A549 (cell line): ENCODE measurements around the gene GSE1. TPM values are rescaled to one million over a fixed set of nuclear protein-coding genes. Genes with fewer than 3 reads are reported as not detected.

ENCODE experiments used
- ATAC-seq, 2 experiments: fragments of 200-7000 bp in 1 of 2; fragments of >200 bp in 1 of 2; cut with Nextera tagmentation in 1 of 2; cut with Tn5 transposase in 1 of 2; 3 replicates each; pipeline versions ENCODE4 v1.8.0 to v1.9.1; 2018 to 2020; ENCODE audit warnings: mild to moderate bottlenecking in 1 of 2, moderate library complexity in 1 of 2
- CTCF ChIA-PET: fragments of 300-600 bp; sonication (Branson Sonifier 250); formaldehyde crosslinking; extraction: SDS; loops from one replicate; lab custom pipeline; 2021; ENCODE audit warnings: antibody characterized with exemption, inconsistent platforms; lab: Yijun Ruan, JAX
- POLR2A ChIA-PET: fragments of 350-600 bp; formaldehyde crosslinking; extraction: SDS; loops from one replicate; lab custom pipeline; 2021; ENCODE audit warnings: antibody characterized with exemption, inconsistent platforms; lab: Yijun Ruan, JAX
- DNase-seq, 2 experiments: peaks; one replicate each; pipeline versions ENCODE4 v3.0.0 to v3.0.0-alpha.2; 2011 to 2016; ENCODE audit warnings: low read depth in 1 of 2, low spot score in 1 of 2
- FAIRE-seq: peaks from 2 replicates; lab custom pipeline; 2011; peaks lifted over from hg19 to GRCh38; lab: Jason Lieb, UNC
- H3K27ac ChIP-seq, 2 experiments: fragments of >200 bp; sonication (Bioruptor Twin); formaldehyde crosslinking; 3 replicates each; pipeline ENCODE4 v1.5.1; 2016 to 2017
- H3K4me1 ChIP-seq: fragments of >200 bp; sonication (Bioruptor Twin); formaldehyde crosslinking; 3 replicates; pipeline ENCODE4 v1.6.1; 2016
- H3K4me2 ChIP-seq: fragments of >200 bp; sonication (Bioruptor Twin); formaldehyde crosslinking; 3 replicates; pipeline ENCODE4 v1.6.1; 2016
- H3K4me3 ChIP-seq: fragments of >200 bp; sonication (Bioruptor Twin); formaldehyde crosslinking; 3 replicates; pipeline ENCODE4 v1.5.1; 2016
- H3K9me3 ChIP-seq: fragments of >200 bp; sonication (Bioruptor Twin); formaldehyde crosslinking; 3 replicates; pipeline ENCODE4 v1.6.1; 2016
- CHD2 ChIP-seq: fragments of 150-350 bp; IDR thresholded peaks from 2 replicates; pipeline ENCODE4 v1.6.1; 2014; ENCODE audit warnings: low read length; ENCODE audit not compliant: partially characterized antibody
- CHD4 ChIP-seq: fragments of 200-600 bp; sonication (generic); IDR thresholded peaks from 2 replicates; pipeline ENCODE4 v1.6.1; 2016; ENCODE audit warnings: antibody characterized with exemption, mild to moderate bottlenecking, borderline replicate concordance
- EHF ChIP-seq: fragments of 250-450 bp; sonication (Bioruptor Pico); IDR thresholded peaks from 2 replicates; pipeline ENCODE4 v1.5.0; 2020; ENCODE audit warnings: mild to moderate bottlenecking
- FOSB ChIP-seq: fragments of 250-450 bp; sonication (Bioruptor Pico); IDR thresholded peaks from 2 replicates; pipeline ENCODE4 v1.5.0; 2020; ENCODE audit warnings: mild to moderate bottlenecking, moderate library complexity
- FOSL2 ChIP-seq, 2 experiments: fragments of 450-650 bp in 1 of 2; fragments of >200 bp in 1 of 2; sonication (Bioruptor Twin) in 1 of 2; formaldehyde crosslinking; IDR thresholded peaks; 2 replicates each; pipeline versions ENCODE4 v1.5.0 to v1.6.1; 2016 to 2020; ENCODE audit warnings: mild to moderate bottlenecking in 1 of 2, moderate library complexity in 1 of 2
- FOXS1 ChIP-seq: fragments of 250-450 bp; sonication (Bioruptor Pico); IDR thresholded peaks from 2 replicates; pipeline ENCODE4 v1.5.0; 2020; ENCODE audit warnings: mild to moderate bottlenecking, moderate library complexity
- HDAC2 ChIP-seq: fragments of 200-600 bp; sonication (generic); IDR thresholded peaks from 2 replicates; pipeline ENCODE4 v1.6.1; 2016
- HEYL ChIP-seq: fragments of 250-450 bp; sonication (Bioruptor Pico); IDR thresholded peaks from 2 replicates; pipeline ENCODE4 v1.8.0; 2021; ENCODE audit warnings: mild to moderate bottlenecking, moderate library complexity
- HMGXB4 ChIP-seq: fragments of 250-450 bp; sonication (Bioruptor Pico); IDR thresholded peaks from 2 replicates; pipeline ENCODE4 v1.5.0; 2021; ENCODE audit warnings: mild to moderate bottlenecking, moderate library complexity, borderline replicate concordance
- HOXB13 ChIP-seq: fragments of 250-450 bp; sonication (Bioruptor Pico); IDR thresholded peaks from 2 replicates; pipeline ENCODE4 v1.5.0; 2020; ENCODE audit warnings: low read depth, mild to moderate bottlenecking, moderate library complexity
- JUN ChIP-seq, 2 experiments: fragments of >200 bp; sonication (Bioruptor Twin); formaldehyde crosslinking; IDR thresholded peaks; 2 replicates in 1 of 2; 3 replicates in 1 of 2; pipeline ENCODE4 v1.6.1; 2016 to 2017
- MAZ ChIP-seq: fragments of 150-350 bp; IDR thresholded peaks from 2 replicates; pipeline ENCODE4 v1.6.1; 2014; ENCODE audit warnings: antibody characterized with exemption, low read depth, low read length, borderline replicate concordance
- NFE2L2 ChIP-seq: fragments of 150-350 bp; conservative IDR thresholded peaks from 2 replicates; pipeline ENCODE4 v1.6.1; 2014; ENCODE audit warnings: low read length
- NPAS2 ChIP-seq: fragments of 250-450 bp; sonication (Bioruptor Pico); IDR thresholded peaks from 2 replicates; pipeline ENCODE4 v1.8.0; 2022; ENCODE audit warnings: mild to moderate bottlenecking, moderate library complexity, borderline replicate concordance
- NR3C1 ChIP-seq: fragments of >200 bp; sonication (Bioruptor Twin); formaldehyde crosslinking; IDR thresholded peaks from 3 replicates; pipeline ENCODE4 v1.6.1; 2017
- PBX3 ChIP-seq: IDR thresholded peaks from 2 replicates; pipeline ENCODE4 v1.6.1; 2012
- PHF8 ChIP-seq: fragments of 200-600 bp; sonication (generic); IDR thresholded peaks from 2 replicates; pipeline ENCODE4 v1.6.1; 2016; ENCODE audit warnings: low read depth, mild to moderate bottlenecking, antibody characterized with exemption, moderate library complexity, borderline replicate concordance
- POLR2AphosphoS2 ChIP-seq: conservative IDR thresholded peaks from 2 replicates; pipeline ENCODE4 v1.6.1; 2012; ENCODE audit warnings: low read length, improper control_type of control experiment, inconsistent platforms
- RNF2 ChIP-seq: fragments of 200-600 bp; sonication (generic); IDR thresholded peaks from 2 replicates; pipeline ENCODE4 v1.6.1; 2016; ENCODE audit warnings: low read depth, mild to moderate bottlenecking, antibody characterized with exemption, moderate library complexity, borderline replicate concordance
- TP53 ChIP-seq: fragments of 250-450 bp; sonication (Bioruptor Pico); IDR thresholded peaks from 2 replicates; pipeline ENCODE4 v1.5.0; 2021; ENCODE audit warnings: mild to moderate bottlenecking, moderate library complexity
- ZFP36 ChIP-seq: fragments of 450-650 bp; IDR thresholded peaks from 2 replicates; pipeline ENCODE4 v1.6.1; 2014; ENCODE audit warnings: borderline replicate concordance; ENCODE audit not compliant: partially characterized antibody
- WGBS: methylation state at CpG from one replicate; pipeline ENCODE4 v1.1.6; 2017; ENCODE audit errors: missing lambda C conversion rate; 5-methylcytosine and 5-hydroxymethylcytosine counted together
- polyA plus RNA-seq, 4 experiments: library from polyadenylated mRNA; depleted of rRNA in 3 of 4; stranded (reverse); fragments of >200 nt; fragmentation: RNase III in 1 of 4; extraction: RNeasy Plus Mini Kit Qiagen cat#74134 plus additional on column Dnase treatment in 1 of 4; gene quantifications; 2 replicates in 3 of 4; 3 replicates in 1 of 4; pipeline ENCODE4 v1.2.3, GENCODE V29; 2011 to 2017
- TF ChIP-seq, protein P1 (sequence below): IDR thresholded peaks from 2 replicates; pipeline ENCODE4 v1.6.1; 2012; ENCODE audit warnings: low read depth, borderline replicate concordance
- TF ChIP-seq, protein P2 (sequence below): fragments of 200-600 bp; sonication (generic); IDR thresholded peaks from 2 replicates; pipeline ENCODE4 v1.6.1; 2016; ENCODE audit warnings: antibody characterized with exemption, mild to moderate bottlenecking, moderate library complexity

The GSE1 gene
- polyA plus RNA-seq, 2 of the 4 experiments (the other 2 are of a cell fraction), result 20.7 to 24.3 TPM

DNA sequence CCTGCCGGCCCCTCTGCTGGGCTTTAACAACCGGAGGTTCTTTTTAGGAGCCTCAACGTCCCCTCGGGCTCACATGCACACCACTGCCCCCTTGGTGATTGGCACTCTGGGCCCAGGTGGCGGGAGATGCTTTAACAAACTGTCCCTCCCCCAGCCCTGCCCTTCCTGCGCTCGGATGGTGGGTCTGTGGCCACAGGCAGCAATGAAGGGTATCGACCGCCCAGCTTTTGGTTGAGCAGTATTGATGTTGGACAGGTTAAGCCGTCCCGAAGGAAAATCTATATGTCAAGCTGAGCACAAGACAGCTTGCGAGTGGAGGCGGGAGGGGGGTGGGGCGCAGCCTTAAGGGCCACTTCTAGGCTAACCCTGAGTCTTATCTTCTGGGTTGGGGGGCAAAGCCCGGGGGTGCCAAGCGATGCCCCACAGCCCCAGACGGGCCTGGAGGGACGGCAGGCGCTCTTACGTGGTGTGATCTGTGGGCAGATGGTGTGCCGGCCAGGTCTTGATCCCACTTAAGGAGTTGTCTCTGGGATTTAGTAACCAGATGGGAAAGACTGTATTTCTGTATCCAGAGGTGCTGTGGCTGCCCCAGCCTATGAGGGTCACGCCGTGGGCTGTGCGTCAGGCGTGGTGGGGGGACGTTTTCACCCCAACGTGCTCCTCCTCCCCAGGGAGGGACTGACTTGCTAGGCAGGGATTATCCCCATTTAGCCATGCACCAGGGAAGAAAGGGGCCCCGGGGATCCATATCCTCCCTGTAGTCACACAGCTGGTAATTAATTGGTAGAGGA lies 6.2 kb downstream of the GSE1 start:
- Histone ChIP-seq H3K27ac (no peak overlapping the region), H3K4me2 (no peak overlapping the region), H3K4me1 (peaks cover 36% of the 10 kb centered on the region), H3K9me3 (no peaks in the 10 kb centered on the region), H3K4me3 (no peak overlapping the region)
- DNase-seq (no peak), ATAC-seq (no peak), FAIRE-seq (no peak)
- WGBS, result 92% methylated on average over 24 of the region's 28 CpGs
- POLR2A ChIA-PET, result no interaction called here
- CTCF ChIA-PET, result interaction anchor here (0.6 to 4.2 kb wide), 7 partner anchors 9 to 199 kb away, joined by 3 to 93 read pairs (median 3); no protein-coding TSS in a partner anchor
- TF ChIP-seq CHD4, result no peak
- TF ChIP-seq MAZ, result no peak
- TF ChIP-seq PBX3, result no peak
- TF ChIP-seq, protein P1, sequence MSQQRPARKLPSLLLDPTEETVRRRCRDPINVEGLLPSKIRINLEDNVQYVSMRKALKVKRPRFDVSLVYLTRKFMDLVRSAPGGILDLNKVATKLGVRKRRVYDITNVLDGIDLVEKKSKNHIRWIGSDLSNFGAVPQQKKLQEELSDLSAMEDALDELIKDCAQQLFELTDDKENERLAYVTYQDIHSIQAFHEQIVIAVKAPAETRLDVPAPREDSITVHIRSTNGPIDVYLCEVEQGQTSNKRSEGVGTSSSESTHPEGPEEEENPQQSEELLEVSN, result no peak
- no peak for TF ChIP-seq PHF8
- no peak for TF ChIP-seq HEYL (CRISPR knock-in tag)
- no peak for TF ChIP-seq FOSL2 (IDR thresholded peaks at IDR 0.05)
- no peak for TF ChIP-seq FOSL2 (CRISPR knock-in tag; IDR thresholded peaks at IDR 0.05)
- no peak for TF ChIP-seq POLR2AphosphoS2
- no peak for TF ChIP-seq NPAS2 (CRISPR knock-in tag)
- no peak for TF ChIP-seq EHF (CRISPR knock-in tag)
- TF ChIP-seq NR3C1, result no peak

- ChIA-PET CTCF (interaction anchor here (1.1 to 1.6 kb wide), 4 partner anchors 10 to 200 kb away, joined by 3 to 5 read pairs (median 4); no protein-coding TSS in a partner anchor), POLR2A (no interaction called here)
- ATAC-seq (no peak), DNase-seq (no peak), FAIRE-seq (no peak)
- Histone ChIP-seq H3K4me2 (no peak overlapping the region), H3K4me3 (no peak overlapping the region), H3K9me3 (no peaks in the 10 kb centered on the region), H3K27ac (no peak overlapping the region), H3K4me1 (peaks cover 27% of the 10 kb centered on the region)
- TF ChIP-seq FOXS1, result no peak
- no peak for TF ChIP-seq EHF (CRISPR knock-in tag)
- no peak for TF ChIP-seq ZFP36
- TF ChIP-seq, protein P2, sequence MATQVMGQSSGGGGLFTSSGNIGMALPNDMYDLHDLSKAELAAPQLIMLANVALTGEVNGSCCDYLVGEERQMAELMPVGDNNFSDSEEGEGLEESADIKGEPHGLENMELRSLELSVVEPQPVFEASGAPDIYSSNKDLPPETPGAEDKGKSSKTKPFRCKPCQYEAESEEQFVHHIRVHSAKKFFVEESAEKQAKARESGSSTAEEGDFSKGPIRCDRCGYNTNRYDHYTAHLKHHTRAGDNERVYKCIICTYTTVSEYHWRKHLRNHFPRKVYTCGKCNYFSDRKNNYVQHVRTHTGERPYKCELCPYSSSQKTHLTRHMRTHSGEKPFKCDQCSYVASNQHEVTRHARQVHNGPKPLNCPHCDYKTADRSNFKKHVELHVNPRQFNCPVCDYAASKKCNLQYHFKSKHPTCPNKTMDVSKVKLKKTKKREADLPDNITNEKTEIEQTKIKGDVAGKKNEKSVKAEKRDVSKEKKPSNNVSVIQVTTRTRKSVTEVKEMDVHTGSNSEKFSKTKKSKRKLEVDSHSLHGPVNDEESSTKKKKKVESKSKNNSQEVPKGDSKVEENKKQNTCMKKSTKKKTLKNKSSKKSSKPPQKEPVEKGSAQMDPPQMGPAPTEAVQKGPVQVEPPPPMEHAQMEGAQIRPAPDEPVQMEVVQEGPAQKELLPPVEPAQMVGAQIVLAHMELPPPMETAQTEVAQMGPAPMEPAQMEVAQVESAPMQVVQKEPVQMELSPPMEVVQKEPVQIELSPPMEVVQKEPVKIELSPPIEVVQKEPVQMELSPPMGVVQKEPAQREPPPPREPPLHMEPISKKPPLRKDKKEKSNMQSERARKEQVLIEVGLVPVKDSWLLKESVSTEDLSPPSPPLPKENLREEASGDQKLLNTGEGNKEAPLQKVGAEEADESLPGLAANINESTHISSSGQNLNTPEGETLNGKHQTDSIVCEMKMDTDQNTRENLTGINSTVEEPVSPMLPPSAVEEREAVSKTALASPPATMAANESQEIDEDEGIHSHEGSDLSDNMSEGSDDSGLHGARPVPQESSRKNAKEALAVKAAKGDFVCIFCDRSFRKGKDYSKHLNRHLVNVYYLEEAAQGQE, result no peak
- TF ChIP-seq HOXB13 (CRISPR knock-in tag), result no peak
- no peak for TF ChIP-seq JUN (IDR thresholded peaks at IDR 0.05)
- TF ChIP-seq POLR2AphosphoS2, result no peak
- no peak for TF ChIP-seq TP53 (CRISPR knock-in tag)
- no peak for TF ChIP-seq CHD2
- TF ChIP-seq HDAC2, result no peak
- no peak for TF ChIP-seq NFE2L2
- TF ChIP-seq RNF2, result no peak
- TF ChIP-seq FOSB (CRISPR knock-in tag), result no peak
- TF ChIP-seq NPAS2 (CRISPR knock-in tag), result no peak
- TF ChIP-seq HMGXB4, result no peak
- TF ChIP-seq MAZ, result no peak
- 94% methylated on average over 16 of the region's 16 CpGs for WGBS
Observed at GRCh38 chr16:85620374-85620773, 7.3 kb downstream of the GSE1 start.
